ENCODE results near the gene CD247.

DNA sequence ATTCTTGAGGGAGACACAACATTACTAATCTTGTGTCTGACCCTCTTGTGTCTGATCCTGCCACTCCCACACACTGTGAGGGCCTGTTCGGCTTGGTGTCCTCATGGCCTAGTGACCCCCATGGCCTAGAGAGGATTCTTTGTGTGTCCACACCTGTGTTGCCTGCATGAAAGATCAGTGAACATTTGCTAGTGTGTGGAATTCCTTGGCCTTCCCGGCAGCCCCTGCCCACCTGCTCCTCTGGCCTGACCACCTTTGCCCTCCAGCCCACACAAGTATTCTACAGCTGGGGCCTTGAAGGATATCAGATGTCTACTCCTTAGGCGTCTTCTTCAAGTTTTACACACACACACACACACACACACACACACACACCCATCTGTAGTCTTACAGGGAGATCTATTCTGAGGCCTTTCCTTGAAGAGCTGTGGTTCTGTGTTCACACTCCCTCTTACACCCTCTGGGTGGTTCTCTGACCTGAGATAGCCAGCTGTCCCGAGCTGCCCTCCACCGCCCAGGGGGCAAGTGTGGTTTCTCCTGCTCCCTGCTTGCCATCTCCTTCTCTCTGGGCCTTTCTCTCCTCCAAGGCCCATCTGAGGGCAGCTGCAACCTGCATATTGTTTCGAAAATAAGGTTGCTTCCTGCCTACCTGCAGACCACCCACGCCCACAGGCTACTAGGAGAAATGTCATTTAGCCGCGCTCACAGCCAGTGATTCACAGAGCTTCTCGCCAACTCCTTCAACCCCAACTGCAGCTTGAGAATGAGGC, 45.4 kb downstream of the CD247 start:
- TF ChIP-seq, protein P1, sequence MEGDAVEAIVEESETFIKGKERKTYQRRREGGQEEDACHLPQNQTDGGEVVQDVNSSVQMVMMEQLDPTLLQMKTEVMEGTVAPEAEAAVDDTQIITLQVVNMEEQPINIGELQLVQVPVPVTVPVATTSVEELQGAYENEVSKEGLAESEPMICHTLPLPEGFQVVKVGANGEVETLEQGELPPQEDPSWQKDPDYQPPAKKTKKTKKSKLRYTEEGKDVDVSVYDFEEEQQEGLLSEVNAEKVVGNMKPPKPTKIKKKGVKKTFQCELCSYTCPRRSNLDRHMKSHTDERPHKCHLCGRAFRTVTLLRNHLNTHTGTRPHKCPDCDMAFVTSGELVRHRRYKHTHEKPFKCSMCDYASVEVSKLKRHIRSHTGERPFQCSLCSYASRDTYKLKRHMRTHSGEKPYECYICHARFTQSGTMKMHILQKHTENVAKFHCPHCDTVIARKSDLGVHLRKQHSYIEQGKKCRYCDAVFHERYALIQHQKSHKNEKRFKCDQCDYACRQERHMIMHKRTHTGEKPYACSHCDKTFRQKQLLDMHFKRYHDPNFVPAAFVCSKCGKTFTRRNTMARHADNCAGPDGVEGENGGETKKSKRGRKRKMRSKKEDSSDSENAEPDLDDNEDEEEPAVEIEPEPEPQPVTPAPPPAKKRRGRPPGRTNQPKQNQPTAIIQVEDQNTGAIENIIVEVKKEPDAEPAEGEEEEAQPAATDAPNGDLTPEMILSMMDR (IDR thresholded peaks at IDR 0.05), result no peak
- TF ChIP-seq POLR2A (IDR thresholded peaks at IDR 0.05), result no peak

All from thyroid gland (tissue), 4 donors.